GM18517 (cell line): ENCODE data around the gene PSMA4.
A peak's percentile ranks its signal among the peaks of the same experiment; 100 is the strongest.
"Not testable (repeated sequence)": the region's sequence is repeated elsewhere in the genome, so short reads cannot be mapped to it uniquely, and the experiment has no call there.

Source experiments
- ATAC-seq: cut with Tn5 transposase; IDR thresholded peaks from one replicate; pipeline ENCODE4 v1.9.1; 2021; ENCODE audit warnings: mild to moderate bottlenecking, moderate library complexity; ENCODE audit not compliant: unreplicated experiment

The PSMA4 gene

DNA sequence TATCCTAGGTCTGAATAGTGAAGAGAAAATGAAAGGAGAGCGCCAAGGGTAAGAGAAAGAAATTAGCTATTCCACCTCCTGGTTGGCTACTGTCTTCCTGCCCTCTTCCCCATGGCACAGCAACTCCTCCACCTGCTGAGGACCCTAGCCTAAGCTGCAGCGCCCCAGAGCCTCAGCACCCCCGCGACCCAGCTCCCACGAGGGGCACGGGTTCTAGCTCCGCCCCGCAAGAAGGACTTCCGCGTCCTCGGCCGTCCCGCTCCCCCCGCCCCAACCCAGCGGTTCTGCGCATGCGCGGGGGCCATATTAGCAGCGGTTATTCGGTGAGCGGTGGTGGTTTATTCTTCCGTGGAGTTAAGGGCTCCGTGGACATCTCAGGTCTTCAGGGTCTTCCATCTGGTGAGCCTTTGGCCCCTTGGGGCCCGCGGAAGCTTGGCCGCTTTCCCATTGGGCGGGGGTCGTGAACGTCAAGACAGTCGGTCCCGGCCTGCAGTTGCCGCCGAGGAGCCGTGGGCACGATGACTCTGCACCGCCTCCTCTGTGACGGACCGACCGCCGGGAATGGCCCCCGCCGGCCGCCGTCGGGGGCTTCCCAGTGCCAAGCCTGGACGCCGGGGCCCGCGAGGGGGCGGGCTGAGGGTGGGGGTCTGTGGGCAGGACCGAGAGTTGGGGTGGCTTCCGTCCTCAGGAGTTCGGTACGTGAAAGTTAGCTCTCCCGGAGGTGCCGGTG, at the start of gene PSMA4:
TSS of gene PSMA4 (plus strand) at position 304 of the 730 bp plus-strand sequence. CDS start 1,484 bp downstream, outside the sequence.
- peak; percentile 63 for ATAC-seq

DNA sequence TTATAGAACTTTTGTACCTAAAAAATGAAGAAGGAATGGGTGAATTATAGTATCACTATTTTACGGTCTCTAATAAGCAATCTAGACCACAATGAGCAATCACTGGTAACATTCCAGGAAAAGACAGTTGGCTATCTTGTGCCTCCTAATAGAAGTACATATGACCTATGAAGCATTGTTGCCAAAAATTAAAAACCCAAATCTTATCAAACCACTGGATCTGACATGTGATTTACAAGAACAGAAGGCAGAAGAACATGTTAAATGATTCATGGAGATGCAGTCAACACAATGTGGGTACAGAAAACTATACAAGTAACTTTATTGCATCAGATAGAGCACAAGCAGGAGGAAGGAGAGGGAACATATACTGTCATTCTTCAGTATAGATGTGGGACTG, 47.4 kb upstream of the PSMA4 start:
- ATAC-seq = no peak

DNA sequence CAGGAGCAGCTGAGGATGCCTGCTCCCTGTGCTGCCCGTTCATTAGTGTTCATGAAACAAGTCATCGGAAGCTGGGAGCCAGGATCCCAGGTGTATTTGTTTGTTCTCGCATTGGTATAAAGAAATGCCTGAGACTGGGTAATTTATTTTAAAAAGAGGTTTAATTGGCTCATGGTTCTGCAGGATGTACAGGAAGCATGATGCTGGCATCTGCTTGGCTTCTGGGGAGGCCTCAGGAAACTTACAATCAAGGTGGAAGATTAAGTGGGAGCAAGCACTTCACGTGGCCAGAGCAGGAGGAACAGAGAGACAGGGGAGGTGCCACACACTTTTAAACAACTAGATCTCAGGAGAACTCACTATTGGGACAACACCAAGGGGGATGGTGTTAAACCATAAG, 38.4 kb upstream of the PSMA4 start:
- ATAC-seq = no peak

DNA sequence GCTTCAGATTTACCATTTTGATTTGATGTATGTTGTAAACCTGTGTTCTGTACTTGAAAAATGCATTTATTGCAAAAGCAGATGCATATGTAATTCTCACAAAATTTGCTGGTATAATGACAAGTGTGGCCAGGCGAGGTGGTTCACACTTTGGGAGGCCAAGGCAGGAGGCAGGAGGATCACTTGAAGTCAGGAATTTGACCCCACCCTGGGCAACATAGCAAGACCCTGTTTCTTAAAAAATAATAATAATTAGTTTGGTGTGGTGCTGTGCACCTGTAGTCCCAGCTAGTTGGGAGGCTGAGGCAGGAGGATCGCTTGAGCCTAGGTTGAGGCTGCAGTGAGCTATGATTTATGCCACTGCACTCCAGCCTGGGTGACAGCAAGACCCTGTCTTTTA, 37.6 kb upstream of the PSMA4 start:
- ATAC-seq = no peak

DNA sequence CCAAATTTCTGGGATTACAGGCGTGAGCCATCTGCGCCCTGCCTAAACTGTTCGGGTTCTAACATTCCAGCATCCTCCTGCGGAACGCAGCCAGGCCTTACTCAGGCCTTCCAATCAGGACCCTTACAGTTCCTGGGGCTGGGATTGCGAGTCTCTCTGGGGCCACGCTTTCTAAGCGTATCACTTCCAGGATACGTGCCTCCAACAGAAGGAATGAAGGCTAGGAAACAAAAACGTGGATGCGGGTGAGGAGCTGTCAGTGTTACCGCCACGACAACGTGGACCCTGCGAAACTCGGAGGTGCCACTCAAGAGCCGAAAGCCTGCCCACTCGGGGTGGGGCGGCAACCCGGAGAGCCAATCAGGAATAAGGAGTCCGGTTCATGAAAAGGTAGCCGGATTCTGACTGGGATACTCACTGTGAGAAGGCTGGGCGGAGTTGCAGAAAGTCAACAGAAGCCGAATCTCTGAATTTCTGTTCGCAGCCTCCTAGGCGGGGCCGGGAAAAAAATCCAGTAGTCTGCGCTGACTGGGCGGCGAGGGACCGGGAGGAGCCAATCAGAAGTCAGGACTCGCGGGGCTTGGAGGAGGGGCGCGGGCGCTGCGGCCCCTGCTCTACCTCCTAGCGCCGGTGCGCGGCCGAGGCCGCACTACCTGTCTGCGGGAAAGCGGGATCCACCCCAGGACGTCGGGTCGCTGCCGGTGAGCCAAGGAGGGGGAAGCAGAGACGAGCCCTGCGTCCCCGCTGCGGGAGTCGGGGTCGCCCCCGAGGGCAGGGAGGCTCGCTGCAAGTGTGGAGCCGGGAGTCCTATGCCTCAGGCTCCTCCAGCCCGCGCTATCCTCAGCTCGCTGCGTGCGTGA, 33.0 kb upstream of the PSMA4 start, which contains the start of gene HYKK:
TSS of gene HYKK (plus strand) at position 607 of the 860 bp plus-strand sequence. CDS start 5,512 bp downstream, outside the sequence.
- ATAC-seq = peak; percentile 80

DNA sequence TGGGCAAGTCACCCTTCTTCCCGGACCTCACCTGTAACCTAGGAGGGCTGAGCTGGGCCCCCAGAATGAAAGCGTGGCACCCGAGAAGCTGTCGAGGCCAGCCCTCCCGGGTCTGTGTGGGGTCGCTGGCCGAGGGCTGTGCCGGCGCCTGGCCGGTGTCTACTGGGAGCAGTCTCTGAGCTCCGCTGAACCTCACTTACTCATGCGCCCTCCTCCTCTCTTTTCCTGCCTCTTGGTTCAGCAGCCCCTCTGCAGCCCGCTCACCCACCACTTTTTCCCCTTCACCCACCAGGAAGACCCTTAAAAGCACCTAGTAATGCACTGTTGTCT, 32.4 kb upstream of the PSMA4 start:
- ATAC-seq = no peak

DNA sequence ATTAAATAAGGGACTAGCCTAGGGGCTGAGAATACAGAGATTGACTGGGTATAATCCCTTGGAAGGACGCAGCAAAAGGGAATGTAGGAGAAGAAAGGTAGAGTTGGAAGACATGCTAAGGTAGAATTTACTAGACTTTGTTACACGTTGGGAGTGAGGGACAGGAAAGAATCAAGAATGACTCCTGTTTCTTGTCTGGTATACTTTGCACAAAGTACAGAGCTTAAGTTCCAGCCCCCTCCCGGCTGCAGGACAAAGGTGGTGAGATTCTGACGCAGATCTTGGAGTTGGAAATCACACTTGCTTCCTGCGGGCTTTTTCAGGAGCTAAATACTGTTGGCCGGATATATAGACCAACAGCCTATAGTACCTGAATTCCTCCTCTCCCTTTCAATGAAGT, 32.0 kb upstream of the PSMA4 start:
- no peak for ATAC-seq

DNA sequence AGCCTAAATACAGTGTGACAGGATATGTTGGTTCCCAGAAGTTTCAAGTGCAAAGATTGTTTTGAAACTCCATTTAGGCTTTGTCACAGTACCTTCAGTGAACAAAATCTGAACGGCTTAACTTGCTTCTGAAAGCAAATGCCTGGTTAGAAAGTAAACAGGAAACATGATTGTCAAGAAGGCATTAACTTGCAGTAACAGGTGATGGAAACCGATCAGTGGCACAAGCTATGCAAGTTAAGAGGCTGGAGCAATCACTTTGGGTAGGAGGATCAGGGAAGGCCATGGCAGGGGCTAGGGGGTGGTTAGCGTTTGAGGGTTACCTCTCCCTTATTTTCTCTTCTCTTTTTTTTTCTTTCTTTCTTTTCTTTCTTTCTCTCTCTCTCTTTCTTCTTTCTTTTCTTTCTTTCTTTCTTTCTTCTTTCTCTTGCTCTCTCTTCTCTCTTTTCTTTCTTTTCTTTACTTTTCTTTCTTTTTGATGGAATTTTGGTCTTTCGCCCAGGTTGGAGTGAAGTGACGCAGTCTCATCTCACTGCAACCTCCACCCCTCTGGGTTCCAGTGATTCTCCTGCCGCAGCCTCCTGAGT, 30.4 kb upstream of the PSMA4 start:
- ATAC-seq = no peak

DNA sequence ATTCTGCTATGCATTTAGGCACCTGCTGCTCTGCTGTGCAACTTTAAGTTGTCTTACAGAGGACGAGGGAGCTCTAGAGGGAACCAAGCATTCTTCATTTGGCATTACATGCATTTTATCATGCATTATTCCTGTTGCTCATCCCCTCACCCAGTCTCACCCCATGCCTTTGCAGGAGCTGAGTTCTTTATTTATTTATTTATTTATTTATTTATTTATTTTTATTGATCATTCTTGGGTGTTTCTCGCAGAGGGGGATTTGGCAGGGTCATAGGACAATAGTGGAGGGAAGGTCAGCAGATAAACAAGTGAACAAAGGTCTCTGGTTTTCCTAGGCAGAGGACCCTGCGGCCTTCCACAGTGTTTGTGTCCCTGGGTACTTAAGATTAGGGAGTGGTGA, 20.2 kb upstream of the PSMA4 start:
- not testable (repeated sequence) for ATAC-seq

DNA sequence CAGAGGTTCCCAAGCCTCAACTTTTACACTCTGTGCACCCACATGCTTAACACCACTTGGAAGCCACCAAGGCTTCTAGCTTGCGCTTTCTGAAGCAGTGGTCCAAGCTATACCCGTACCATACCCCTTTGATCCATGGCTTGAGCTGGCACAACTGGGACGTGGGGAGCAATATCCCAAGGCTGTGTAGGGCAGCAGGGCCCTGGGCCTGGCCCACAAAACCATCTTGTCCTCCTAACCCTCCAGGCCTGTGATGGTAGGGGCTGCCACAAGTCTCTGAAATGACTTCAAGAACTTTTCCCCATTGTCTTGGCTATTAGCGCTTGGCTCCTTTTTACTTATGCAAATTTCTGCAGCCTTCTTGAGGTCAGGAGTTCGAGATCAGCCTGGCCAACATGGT, 16.0 kb upstream of the PSMA4 start:
- ATAC-seq = no peak

DNA sequence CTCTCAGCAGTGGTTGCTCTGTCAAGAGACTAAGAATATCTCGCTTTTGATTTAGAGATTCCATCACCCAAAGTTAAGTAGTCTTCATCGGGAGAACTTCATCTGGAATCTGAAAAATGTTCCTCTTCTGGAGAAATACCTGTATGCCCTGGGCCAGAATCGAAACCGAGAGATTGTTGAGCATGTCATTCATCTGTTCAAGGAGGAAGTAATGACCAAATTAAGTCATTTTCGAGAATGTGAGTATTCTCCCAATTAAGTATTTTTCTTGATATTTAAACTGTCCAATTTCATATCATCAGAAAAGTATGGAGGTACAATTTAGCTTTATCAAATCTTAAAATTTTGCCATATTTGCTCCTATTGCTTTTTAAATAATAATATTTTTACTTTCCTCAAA, 12.9 kb upstream of the PSMA4 start:
- no peak for ATAC-seq

DNA sequence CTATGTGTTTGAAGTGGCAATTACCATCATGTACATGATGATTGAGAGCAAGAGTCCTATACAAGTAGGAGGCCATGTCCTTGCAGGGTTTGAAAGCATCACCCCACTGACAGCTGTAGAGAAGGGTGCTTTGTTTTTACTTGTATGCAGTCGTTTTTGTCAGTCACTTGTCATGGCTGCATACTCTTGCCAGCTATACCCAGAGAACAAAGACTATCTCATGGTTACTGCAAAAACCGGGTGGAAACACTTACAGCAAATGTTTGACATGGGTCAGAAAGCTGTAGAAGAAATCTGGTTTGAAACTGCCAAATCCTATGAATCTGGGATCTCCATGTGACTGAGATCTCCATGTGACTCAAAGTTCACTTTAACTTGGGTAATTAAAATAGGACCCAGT, 6.9 kb upstream of the PSMA4 start:
- no peak for ATAC-seq

DNA sequence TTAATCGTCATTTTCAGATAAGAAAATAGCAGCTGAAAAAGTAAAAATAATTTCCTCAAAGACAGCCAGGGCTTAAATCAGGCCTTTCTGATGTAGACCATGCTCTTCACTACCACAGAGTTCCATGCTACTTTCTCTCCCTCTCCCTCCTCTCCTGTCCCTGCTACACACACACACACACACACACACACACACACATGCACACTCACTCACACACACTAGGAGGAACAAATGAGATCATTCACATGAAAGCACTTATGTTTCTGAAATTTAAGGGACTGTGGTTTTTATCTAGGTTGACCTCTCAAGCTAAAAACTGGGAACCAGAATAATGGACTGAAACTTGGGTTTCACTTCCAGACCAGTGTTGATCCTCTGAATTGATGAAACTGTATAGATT, 4.1 kb upstream of the PSMA4 start:
- ATAC-seq = no peak

DNA sequence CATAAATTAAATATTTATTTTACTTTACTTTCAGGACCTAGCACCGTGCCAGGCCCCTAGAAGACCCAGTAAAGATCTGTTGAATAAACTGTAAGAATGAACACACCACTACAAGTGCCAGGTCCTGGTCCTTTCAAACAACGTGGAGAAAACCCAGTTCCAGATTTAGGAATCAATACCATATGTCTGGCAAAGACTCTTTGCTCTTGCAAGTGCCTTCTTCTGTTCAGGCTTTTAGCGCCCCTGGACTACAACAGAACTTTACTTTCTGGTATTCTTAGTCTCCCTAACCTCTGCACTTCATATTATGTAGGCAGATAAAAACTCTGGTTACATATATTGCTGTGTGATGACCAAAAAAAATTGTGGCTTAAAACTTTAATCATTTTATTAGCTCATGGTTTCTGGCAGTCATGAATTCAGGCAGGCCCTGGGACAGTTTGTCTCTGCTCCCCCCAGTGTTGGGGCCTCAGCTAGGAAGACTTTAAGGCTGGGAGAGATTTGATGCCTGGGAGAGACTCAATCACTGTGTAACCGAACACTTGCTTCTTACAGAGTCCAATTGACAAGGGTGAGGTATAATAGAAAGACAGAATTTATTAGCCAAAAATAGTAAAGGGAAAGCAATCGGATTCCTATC, 2.9 kb upstream of the PSMA4 start:
- no peak for ATAC-seq

DNA sequence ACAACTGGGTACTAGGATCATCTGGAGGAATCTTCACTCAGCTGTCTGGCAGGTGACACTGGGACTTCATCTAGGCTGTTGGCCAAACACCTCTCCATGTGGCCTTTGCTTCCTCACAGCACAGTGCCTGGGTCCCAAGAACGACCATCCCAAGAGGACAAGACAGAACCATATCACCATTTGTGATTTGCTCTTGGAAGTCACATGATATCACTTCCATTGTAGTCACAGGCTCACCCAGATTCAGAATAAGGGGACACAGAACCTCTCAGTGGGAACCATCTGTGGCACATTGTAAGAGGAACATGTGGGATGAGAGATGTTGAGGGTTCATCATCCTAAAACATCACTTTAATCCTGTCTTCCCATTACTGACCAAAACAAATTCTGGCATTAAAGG, 1.9 kb upstream of the PSMA4 start:
- no peak for ATAC-seq

DNA sequence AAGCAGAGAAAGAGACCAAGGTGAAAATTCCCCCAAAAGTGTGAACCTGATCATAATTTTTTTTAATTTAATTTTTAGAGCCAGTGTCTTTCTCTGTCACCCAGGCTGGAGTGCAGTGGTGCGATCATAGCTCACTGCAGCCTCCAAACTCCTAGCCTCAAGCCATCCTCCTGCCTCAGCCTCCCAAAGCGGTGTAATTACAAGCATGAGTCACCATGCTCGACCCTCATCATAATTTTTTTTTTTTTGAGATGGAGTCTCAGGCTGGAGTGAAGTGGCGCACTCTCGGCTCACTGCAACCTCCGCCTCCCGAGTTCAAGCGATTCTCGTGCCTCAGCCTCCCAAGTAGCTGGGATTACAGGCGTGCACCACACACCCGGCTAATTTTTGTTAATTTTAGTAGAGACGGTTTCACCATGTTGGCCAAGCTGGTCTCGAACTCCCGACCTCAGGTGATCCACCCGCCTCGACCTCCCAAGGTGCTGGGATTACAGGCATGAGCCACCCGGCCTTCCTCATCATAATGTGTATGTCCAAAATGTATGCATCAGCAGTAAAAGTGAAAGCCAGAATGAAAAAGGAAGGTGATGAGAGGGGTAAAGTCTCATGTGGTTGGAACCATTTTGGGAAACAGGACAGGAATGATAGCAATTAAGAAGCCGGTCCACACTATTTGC, 642 bp upstream of the PSMA4 start:
- not testable (repeated sequence) for ATAC-seq

DNA sequence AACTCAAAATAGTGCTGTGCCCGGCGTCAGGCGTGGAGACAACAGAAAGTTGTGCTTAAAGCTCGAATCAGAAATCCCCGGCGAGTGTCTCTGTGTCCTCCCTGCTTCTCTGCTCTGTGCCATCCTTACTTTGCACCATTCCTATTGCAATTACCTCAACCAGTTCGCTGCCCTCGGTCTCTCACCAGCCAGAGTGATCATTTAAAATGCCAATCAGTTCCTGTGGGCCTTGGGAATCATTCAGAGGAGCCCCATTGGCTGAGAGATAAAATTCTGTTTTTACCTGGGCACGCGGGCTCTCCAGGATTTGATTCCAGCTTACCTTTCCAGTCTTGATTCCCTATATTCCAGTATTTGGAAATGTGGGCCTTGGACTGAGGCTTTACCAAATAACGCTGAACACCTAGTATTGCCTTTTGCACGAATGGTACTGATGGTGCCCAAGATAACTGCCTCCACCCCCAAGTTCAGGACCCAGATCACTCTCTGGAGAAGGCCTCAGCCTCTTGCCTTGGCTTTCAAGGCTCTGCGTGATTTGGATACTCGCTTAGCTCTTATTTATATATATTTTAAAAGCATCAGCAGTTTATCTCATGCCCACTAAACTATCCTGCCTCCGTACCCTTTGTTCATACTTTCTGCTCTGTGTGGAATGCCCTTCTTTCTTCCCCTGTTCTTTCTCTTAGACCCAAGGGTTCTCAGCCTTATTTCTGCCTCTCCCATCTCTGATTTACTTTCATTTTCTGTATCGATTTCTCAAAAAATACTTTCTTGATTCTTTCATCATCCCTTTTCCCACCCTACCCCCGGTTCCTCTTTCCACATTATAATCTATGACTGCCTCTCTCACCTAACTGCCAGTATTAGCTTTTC, 863 bp downstream of the PSMA4 start:
- ATAC-seq = no peak

DNA sequence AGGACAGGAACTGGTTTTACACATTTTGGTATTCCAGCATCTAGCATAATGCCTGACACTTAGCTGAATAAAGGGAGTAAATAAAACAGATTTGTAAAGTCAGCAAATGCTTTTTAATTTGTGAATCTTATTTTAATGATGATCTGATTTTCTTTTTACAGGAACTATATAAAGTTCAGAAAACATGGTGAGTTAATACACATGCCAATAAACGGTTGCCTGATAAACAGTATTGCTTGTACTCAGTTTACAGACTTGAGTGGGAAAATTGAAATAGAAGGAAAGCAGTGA, 1.4 kb downstream of the PSMA4 start:
- no peak for ATAC-seq

DNA sequence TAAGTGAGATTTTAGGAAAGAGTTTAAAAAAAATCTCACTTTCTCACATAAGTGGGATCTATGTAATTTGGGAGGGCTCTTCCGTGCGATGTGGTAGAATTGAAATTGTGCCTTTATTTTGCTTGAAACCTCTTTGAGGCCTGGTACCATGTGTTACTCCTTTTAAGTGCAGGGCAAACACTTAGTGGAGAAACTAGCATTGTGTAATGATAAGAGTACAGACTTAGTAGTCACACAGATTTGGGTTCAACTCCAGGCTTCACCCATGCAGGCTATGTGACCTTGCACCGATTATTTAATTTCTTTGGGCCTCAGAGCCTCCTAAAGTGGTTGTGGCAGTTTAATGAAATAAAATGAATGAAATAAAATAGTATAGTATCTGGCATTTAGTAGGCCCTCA, 2.4 kb downstream of the PSMA4 start:
- no peak for ATAC-seq

DNA sequence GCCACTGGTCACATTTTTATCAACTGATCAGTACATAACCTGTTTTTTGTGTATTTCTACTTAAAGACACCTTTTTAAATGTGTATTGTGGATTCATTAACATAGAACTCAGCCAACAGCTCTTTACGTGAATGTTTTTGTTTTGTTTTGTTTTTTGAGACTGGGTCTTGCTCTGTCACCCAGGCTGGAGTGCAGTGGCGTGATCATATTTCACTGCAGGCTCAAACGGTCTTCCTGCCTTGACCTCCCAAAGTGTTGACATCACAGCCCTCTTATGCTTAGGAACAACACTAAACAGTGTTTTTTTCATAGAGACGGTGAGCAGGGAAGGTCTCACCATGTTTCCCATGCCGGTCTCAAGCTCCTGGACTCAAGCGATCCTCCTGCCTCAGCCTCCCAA, 9.9 kb downstream of the PSMA4 start:
- ATAC-seq = no peak
